Endodermal cell (in vitro differentiated cells): Measurements from ENCODE around the gene LRP1. TPM values are rescaled to one million over a fixed set of nuclear protein-coding genes. Genes with fewer than 3 reads are reported as not detected.

Source experiments
- DNase-seq: peaks from one replicate; pipeline ENCODE4 v3.0.0-alpha.2; 2017
- H3K27ac ChIP-seq: 2 replicates; pipeline ENCODE4 v1.5.1; 2013; ENCODE audit warnings: mild to moderate bottlenecking, low read depth, low read length, moderate library complexity
- H3K27me3 ChIP-seq: 2 replicates; pipeline ENCODE4 v1.6.1; 2013; ENCODE audit warnings: mild to moderate bottlenecking, low read length, moderate library complexity; ENCODE audit not compliant: insufficient read depth, control insufficient read depth, poor library complexity, severe bottlenecking
- H3K36me3 ChIP-seq: 2 replicates; pipeline ENCODE4 v1.7.0; 2013; ENCODE audit warnings: mild to moderate bottlenecking, low read length, moderate library complexity; ENCODE audit not compliant: control insufficient read depth, insufficient read depth
- H3K4me1 ChIP-seq: one replicate; pipeline ENCODE4 v1.7.0; 2013; ENCODE audit warnings: low read length; ENCODE audit not compliant: control insufficient read depth, insufficient read depth
- H3K4me3 ChIP-seq: 2 replicates; pipeline ENCODE4 v1.5.1; 2013; ENCODE audit warnings: mild to moderate bottlenecking, low read length, moderate library complexity
- H3K9ac ChIP-seq: 2 replicates; pipeline ENCODE4 v1.6.1; 2013; ENCODE audit warnings: mild to moderate bottlenecking, low read length, moderate library complexity; ENCODE audit not compliant: poor library complexity, severe bottlenecking; ENCODE audit errors: extremely low read depth
- H3K9me3 ChIP-seq: 2 replicates; pipeline ENCODE4 v1.6.1; 2013; ENCODE audit warnings: mild to moderate bottlenecking, low read length, moderate library complexity; ENCODE audit not compliant: control insufficient read depth
- H3K27ac Mint-ChIP-seq: 2 replicates; pipeline ENCODE4 v1.8.0; 2020; ENCODE audit warnings: mixed read lengths
- H3K27me3 Mint-ChIP-seq: 2 replicates; pipeline ENCODE4 v1.8.0; 2021; ENCODE audit warnings: mild to moderate bottlenecking, mixed read lengths; ENCODE audit not compliant: insufficient read depth
- H3K36me3 Mint-ChIP-seq: 2 replicates; pipeline ENCODE4 v1.8.0; 2020; ENCODE audit warnings: low read depth, mixed read lengths
- H3K4me1 Mint-ChIP-seq: 2 replicates; pipeline ENCODE4 v1.8.0; 2020; ENCODE audit warnings: mixed read lengths
- H3K4me3 Mint-ChIP-seq: 2 replicates; pipeline ENCODE4 v1.8.0; 2020; ENCODE audit warnings: mild to moderate bottlenecking, moderate library complexity, mixed read lengths
- H3K9me3 Mint-ChIP-seq: 2 replicates; pipeline ENCODE4 v1.8.0; 2020; ENCODE audit warnings: mild to moderate bottlenecking, mixed read lengths
- CTCF ChIP-seq: fragments of 200-600 bp; sonication (generic); conservative IDR thresholded peaks from 2 replicates; pipeline ENCODE4 v1.5.0; 2021; ENCODE audit warnings: antibody characterized with exemption, mild to moderate bottlenecking
- WGBS, 2 experiments: methylation state at CpG; one replicate each; pipeline versions ENCODE4 v1.1.5 to v1.1.7; 2013; ENCODE audit warnings: missing lambda C conversion rate in 2 of 2, mixed read lengths in 1 of 2; ENCODE audit not compliant: insufficient coverage in 1 of 2, insufficient read length in 1 of 2; 5-methylcytosine and 5-hydroxymethylcytosine counted together
- total RNA-seq, 2 donors: library from RNA; stranded (reverse); fragmentation: NEBNext Ultra II Directional in 1 of 2; extraction: Animal tissue kit (Norgen Biotek cat#: 25700) in 1 of 2; gene quantifications; 2 replicates in 1 of 2; 3 replicates in 1 of 2; pipeline ENCODE4 v1.2.1, GENCODE V29; 2021

The LRP1 gene
- total RNA-seq, 2 donors from 2014 or later, result 74.5 to 87.7 TPM

DNA sequence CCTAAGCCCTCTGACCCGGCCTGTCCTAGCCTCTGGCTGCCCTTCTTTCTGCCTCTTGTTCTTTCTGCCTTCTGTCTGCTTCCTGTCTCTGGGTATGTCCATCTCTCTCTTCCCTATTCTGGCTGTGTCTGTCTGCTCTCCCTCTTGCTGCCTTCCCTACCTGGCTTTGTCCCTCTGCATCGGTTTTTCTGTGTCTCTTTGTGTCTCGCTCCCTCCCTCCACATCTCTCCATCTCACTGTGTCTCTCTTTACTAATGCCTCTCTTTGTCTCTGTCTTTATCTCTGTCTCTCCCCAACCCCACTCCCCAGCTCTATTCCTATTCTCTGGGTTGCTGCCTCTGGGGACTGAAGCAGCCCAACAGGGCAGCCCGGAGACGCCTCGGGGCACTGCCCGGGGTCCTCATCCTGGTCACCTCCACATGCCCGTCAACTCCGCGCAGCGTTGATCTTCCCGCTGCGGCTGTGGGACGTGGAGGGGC, 111.3 kb downstream of the LRP1 start:
- Histone ChIP-seq H3K36me3 (peaks cover 2% of the 10 kb centered on the region), H3K4me1 (peaks cover 6% of the 10 kb centered on the region), H3K4me3 (peak overlapping the region; percentile 67), H3K27ac (peak overlapping the region; percentile 92), H3K9me3 (no peaks in the 10 kb centered on the region), H3K27me3 (peaks cover 94% of the 10 kb centered on the region), H3K9ac (no peak overlapping the region)
- 3 to 5% methylated on average over 9 to 14 of the region's 14 CpGs for WGBS, 2 experiments
- H3K27ac Mint-ChIP-seq, result no peak overlapping the region
- peaks cover 1% of the 10 kb centered on the region for H3K36me3 Mint-ChIP-seq
- peaks cover 32% of the 10 kb centered on the region for H3K4me1 Mint-ChIP-seq
- no peaks in the 10 kb centered on the region for H3K9me3 Mint-ChIP-seq
- no peak for TF ChIP-seq CTCF
- peak overlapping the region; percentile 40 for H3K4me3 Mint-ChIP-seq
- peaks cover 93% of the 10 kb centered on the region for H3K27me3 Mint-ChIP-seq
- peak; percentile 72 for DNase-seq

DNA sequence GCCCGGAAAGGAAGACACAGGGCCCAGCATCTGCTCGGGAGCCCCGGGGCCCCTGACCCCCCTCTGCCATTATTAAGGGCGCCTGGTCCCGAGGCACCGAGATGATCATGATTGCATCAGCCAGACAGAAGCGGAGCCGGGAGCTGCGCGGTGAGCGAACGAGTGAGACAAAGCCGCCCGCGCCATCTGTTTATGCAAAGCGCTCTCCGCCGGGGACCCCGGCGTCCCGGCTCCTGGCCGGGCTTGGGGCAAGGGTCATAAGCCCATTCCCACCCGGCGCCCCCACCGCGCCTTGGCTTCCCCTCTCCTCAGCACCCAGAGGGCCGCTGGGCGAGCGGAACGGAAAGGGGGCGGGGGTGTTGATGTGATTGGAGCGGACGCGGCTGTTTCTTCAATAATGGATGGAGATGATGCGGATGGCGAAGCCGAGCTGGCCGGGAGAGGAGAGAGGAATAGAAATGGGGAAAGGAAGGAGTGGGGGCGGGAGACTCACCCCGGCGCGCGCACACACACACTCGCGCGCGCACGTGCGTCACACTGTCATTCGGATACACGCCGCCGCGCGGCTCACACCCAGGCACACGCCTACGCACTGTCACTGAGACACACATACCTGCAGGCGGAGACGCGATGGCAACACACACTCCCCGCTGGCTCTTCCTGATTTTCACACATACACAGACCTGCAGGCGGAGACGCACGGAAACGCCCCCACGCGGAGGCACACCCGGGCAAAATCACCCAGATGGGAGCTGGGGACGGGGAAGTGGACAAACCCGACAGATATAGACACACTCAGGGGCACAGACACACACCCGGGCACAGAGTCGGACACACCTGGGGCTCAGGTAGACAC, 112.0 kb downstream of the LRP1 start:
- H3K27ac Mint-ChIP-seq, result peak overlapping the region; percentile 78
- Histone ChIP-seq H3K36me3 (no peaks in the 10 kb centered on the region), H3K4me1 (peaks cover 6% of the 10 kb centered on the region), H3K9me3 (no peaks in the 10 kb centered on the region), H3K27me3 (peaks cover 88% of the 10 kb centered on the region), H3K9ac (peak overlapping the region; percentile 15), H3K4me3 (peak overlapping the region; percentile 67), H3K27ac (peak overlapping the region; percentile 92)
- TF ChIP-seq CTCF, result no peak
- DNase-seq, result peak; percentile 83
- H3K4me3 Mint-ChIP-seq, result peak overlapping the region; percentile 40
- H3K9me3 Mint-ChIP-seq, result no peaks in the 10 kb centered on the region
- H3K27me3 Mint-ChIP-seq, result peaks cover 95% of the 10 kb centered on the region
- 0 to 2% methylated on average over 20 to 72 of the region's 72 CpGs for WGBS, 2 experiments
- peaks cover 31% of the 10 kb centered on the region for H3K4me1 Mint-ChIP-seq
- H3K36me3 Mint-ChIP-seq, result no peaks in the 10 kb centered on the region

DNA sequence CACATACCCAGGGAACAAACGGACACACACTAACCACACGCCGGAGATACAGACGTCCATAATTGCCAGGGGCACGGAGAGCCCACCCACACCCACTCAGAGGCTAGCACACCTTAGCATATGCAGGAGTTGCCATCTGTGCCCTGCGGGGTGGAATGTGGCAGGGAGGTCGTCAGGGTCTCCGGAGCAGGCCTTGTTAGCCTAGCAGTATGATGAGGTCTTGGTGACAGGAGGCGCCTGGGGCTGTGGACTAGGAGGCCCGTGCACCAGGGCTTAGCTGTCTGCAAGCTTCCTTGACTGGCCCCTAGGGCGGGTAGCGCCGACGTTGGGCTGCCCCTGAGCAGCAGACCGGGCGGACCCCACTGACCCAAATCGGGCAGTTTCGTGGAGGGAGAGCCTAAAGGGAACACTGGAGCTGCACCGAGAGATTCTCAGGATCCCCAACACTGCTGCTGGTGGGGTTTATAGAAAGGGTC, 112.7 kb downstream of the LRP1 start:
- TF ChIP-seq CTCF, result peak; percentile 53
- peak overlapping the region; percentile 92 for H3K27ac ChIP-seq
- 12 to 17% methylated on average over 13 to 19 of the region's 19 CpGs for WGBS, 2 experiments
- Mint-ChIP-seq H3K36me3 (no peaks in the 10 kb centered on the region), H3K27ac (no peak overlapping the region), H3K27me3 (peaks cover 89% of the 10 kb centered on the region), H3K4me3 (peak overlapping the region; percentile 40), H3K9me3 (no peaks in the 10 kb centered on the region), H3K4me1 (peaks cover 30% of the 10 kb centered on the region)
- H3K9ac ChIP-seq, result no peak overlapping the region
- peak; percentile 88 for DNase-seq
- H3K27me3 ChIP-seq, result peaks cover 81% of the 10 kb centered on the region
- H3K4me1 ChIP-seq, result peaks cover 6% of the 10 kb centered on the region
- no peak overlapping the region for H3K4me3 ChIP-seq
- no peaks in the 10 kb centered on the region for H3K9me3 ChIP-seq
- no peaks in the 10 kb centered on the region for H3K36me3 ChIP-seq
